Stimulated activated CD8-positive, alpha-beta memory T cell treated with anti-CD3 and anti-CD28 coated beads, Interleukin-7, amount 100 ng/mL, for 4 hours (primary cell): ENCODE data around the gene AKR7A2.
"Not testable (repeated sequence)": the region's sequence is repeated elsewhere in the genome, so short reads cannot be mapped to it uniquely, and the experiment has no call there.

Experiments used
- DNase-seq, 2 donors: peaks; one replicate each; pipeline ENCODE4 v3.0.0-alpha.2; 2020; ENCODE audit warnings: low read depth in 2 of 2

AKR7A2 gene

GRCh38 chr1:19307794-19308508 lies 4.0 kb downstream of the AKR7A2 start:
- DNase-seq, result no peak

GRCh38 chr1:19306941-19307340 lies 5.0 kb downstream of the AKR7A2 start:
- DNase-seq, result no peak

GRCh38 chr1:19305880-19306279 lies 6.1 kb downstream of the AKR7A2 start:
- DNase-seq, result no peak

- DNase-seq, result not testable (repeated sequence)
Measured at GRCh38 chr1:19304081-19304480, 7.9 kb downstream of the AKR7A2 start.

GRCh38 chr1:19300211-19300610 lies 11.7 kb downstream of the AKR7A2 start:
- no peak for DNase-seq

- DNase-seq, result no peak
Measured at GRCh38 chr1:19294638-19295037, 17.3 kb downstream of the AKR7A2 start.

- no peak for DNase-seq
Measured at GRCh38 chr1:19289244-19289643, 22.7 kb downstream of the AKR7A2 start.

GRCh38 chr1:19288324-19289241 lies 23.4 kb downstream of the AKR7A2 start, which contains the start of gene AKR7A3:
Gene AKR7A3 (minus strand): TSS chr1:19288770. CDS start chr1:19288709, 61 bp downstream.
- DNase-seq, result peak in 1 of 2 donors; percentile 55

- DNase-seq, result no peak
Measured at GRCh38 chr1:19287436-19288185, 24.3 kb downstream of the AKR7A2 start.

- DNase-seq, result not testable (repeated sequence)
Measured at GRCh38 chr1:19285807-19286206, 26.1 kb downstream of the AKR7A2 start.

- DNase-seq, result not testable (repeated sequence)
Measured at GRCh38 chr1:19285366-19285765, 26.6 kb downstream of the AKR7A2 start.

GRCh38 chr1:19284881-19285280 lies 27.1 kb downstream of the AKR7A2 start:
- DNase-seq, result no peak

- DNase-seq, result no peak
Measured at GRCh38 chr1:19283891-19284290, 28.1 kb downstream of the AKR7A2 start.

GRCh38 chr1:19274636-19275035 lies 37.3 kb downstream of the AKR7A2 start:
- no peak for DNase-seq

GRCh38 chr1:19273844-19274531 lies 38.0 kb downstream of the AKR7A2 start:
- not testable (repeated sequence) for DNase-seq

- no peak for DNase-seq
Measured at GRCh38 chr1:19273106-19273843, 38.7 kb downstream of the AKR7A2 start.

- no peak for DNase-seq
Measured at GRCh38 chr1:19272064-19272463, 39.9 kb downstream of the AKR7A2 start.

GRCh38 chr1:19270343-19270730 lies 41.6 kb downstream of the AKR7A2 start:
- not testable (repeated sequence) for DNase-seq

- DNase-seq, result not testable (repeated sequence)
Measured at GRCh38 chr1:19269427-19270342, 42.3 kb downstream of the AKR7A2 start.

- DNase-seq, result no peak
Measured at GRCh38 chr1:19268445-19268844, 43.5 kb downstream of the AKR7A2 start.
